ENCODE results near the gene KRT28.

KRT28 gene

DNA sequence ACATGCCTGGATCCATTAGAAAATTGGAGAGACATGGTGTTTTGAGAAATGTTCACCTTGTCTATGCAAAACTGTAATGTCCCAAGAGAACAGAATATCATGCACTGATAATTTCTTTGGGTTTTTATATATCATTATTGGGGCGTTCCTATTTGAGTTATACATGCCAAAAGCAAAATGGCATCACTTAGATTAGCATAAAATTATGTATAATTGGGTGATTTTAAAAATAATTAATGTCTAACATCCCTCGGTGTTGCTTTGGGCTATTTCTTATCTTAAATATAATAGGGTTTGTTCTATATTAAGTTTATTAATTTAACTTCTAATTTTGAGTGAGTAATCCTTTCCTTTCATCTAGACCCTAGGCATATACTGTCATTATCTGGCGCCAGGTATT lies at the start of gene KRT28:
KRT28 (minus strand) TSS at position 101 of the 400 bp plus-strand sequence; CDS start at position 35, 66 bp downstream.
- DNase-seq (ENCODE audit: low read depth in 2 of 2): no peak

DNA sequence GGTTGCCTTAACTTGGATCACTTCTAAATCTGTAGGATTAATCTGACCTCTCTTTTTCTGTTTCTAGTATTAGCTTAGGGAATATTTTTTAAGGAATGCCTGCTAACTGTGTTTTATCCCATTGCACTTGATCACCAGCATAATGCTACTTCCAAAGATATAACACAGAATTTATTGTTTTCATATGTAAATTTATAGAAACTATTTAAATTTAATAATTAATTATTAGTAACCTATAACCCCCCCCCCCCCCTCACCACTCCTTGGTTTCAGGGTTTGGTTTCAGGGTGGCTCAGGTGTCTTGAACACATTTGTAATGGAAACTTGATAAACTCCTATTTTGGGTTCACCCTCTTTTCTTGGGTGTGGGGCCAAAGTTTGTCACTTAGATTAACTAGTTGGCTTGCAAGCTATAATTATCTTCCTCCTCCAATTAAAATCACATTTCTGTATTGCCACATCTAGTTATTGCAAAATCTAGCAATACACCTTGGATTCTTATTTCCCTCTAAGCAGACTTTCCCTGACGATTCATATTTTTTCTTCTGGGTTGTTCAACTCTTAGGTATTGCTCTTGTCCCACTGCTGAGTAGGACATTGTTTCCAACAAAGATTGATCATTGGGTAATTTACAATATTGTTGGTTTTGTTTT lies 49.0 kb upstream of the KRT28 start:
- DNase-seq (ENCODE audit: low read depth in 2 of 2): no peak

DNA sequence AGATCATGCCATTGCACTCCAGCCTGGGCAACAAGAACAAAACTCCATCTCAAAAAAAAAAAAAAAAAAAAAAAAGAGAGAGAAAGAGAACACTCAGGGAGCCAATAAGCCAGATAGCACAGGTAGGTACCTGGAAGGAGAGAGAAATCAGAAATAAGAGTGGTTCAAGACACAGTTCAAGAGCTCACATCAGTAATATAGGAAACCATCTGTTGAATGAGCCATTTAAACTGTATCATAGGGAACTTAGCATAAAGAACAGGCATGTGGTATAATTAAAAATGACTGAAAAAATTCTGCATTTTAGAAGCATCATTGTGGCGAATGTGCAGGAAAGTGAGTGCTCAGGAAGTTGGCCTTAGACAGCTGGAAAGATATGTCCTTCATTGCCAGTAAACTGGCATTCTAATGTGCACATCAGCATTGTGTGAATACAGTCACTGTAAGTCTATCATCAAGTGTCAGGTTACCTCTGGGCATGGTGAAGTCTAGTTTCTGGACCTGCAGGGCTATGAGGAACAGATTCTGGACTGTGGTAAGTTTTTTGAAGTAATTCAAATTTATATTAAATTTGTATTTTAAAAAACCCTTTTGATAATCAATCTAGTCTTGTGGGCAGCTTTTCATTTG lies 46.9 kb upstream of the KRT28 start:
- DNase-seq (ENCODE audit: low read depth in 2 of 2): no peak

GRCh38 chr17:40844671-40845107 lies 44.9 kb upstream of the KRT28 start:
- no peak for DNase-seq (ENCODE audit: low read depth in 2 of 2)

DNA sequence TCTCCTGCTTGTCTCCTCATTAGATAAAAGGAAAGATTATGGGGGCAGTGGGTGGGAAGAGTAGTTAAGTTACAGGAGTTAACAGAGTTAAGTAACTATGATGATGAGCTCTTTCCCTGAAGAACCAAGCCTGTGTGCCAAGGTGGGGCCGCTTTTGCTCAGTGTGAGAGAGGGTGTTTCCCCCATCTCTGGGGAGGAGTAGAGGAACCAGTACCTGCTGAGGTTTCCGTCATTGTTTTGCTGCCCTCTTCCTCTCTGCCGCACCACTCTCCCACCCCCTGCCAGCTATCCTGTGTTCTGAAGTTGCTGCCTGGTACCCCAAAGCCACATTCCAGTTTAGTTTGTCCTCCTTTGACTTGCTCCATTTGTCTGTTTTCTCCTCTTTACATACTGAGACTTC lies 43.5 kb upstream of the KRT28 start:
- DNase-seq (ENCODE audit: low read depth in 2 of 2): no peak

GRCh38 chr17:40841246-40841645 lies 41.5 kb upstream of the KRT28 start:
- DNase-seq (ENCODE audit: low read depth in 2 of 2): no peak

DNA sequence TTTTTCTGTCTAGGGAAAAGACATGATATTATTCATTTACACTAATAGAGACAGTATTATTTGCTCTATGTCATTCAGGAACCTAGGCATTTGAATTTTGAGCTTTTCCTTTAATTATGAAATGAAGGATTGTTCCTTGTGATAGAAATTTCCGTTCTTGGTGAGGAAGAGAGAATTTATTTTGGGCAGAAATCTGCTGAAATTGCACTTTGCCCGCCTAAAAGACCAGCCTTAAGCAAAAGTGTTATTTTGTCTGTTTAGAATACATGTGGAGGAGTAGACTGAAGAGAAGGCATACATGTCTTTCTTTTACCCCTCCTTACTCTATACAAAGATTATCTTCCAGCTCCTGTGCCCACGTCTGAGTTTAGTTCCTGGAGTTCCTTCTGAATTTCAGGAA lies 39.4 kb upstream of the KRT28 start:
- DNase-seq (ENCODE audit: low read depth in 2 of 2): no peak

DNA sequence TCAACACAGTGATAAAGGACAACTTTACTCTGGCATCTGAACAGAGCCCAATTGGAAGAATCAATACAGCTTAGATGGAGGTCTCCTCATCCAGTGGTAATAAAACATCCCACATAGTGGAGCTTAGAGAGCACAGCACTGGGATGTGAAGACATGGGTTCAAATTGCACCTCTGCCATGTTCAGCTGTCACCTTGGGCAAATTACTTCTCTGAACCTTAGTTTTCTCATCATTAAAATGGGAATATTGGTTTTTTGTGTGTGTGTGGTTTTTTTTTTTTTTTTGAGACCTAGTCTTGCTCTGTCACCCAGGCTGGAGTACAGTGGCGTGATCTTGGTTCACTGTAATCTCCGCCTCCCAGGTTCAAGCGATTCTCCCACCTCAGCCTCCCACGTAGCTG lies 36.3 kb upstream of the KRT28 start:
- no peak for DNase-seq (ENCODE audit: low read depth in 2 of 2)

- DNase-seq (ENCODE audit: low read depth in 2 of 2): no peak
These were observed 34.1 kb upstream of the KRT28 start for GRCh38 chr17:40833882-40834281.

DNA sequence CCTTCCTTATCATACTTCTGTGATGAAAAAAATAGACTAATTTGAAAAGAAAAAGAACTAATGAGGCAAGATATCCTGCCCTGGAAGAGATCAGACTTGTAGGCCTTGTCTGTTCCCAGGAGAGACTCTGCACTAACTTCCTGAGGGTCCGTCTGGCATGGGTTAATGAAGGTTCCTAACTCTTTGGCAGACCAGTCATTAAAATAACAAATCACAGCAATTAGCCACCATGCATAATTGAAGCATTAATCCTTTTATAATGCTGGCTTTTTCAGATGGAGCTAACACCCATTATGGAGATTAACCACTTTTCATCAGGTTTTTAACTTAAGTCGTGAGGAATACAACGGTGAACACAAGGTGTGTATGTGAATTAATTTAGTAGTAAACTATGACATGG lies 33.1 kb upstream of the KRT28 start:
- no peak for DNase-seq (ENCODE audit: low read depth in 2 of 2)

DNA sequence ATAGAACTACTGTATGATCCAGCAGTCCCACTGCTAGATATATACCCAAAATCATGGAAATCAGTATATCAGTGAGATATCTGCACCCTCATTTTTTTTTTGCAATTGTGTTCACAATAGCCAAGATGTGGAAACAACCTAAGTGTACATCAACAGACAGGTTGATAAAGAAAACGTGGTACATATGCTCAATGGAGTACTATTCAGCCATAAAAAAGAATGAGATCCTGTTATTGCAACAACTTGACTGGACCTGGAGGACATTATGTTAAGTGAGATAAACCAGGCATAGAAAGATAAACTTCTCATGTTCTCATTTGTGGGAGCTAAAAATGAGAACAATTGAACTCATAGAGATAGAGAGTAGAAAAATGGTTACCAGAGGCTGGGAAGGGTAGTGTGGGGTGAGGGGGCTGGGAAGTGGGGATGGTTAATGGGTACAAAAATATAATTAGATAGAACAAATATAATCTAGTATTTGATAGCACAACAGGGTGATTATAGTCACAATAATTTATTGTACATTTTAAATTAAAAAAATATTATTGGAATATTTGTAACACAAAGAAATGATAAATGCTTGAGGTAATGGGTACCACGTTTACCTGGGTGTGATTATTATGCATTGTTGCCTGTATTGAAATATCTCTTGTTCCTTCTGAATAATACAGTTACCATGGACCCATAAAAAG lies 30.5 kb upstream of the KRT28 start:
- DNase-seq (ENCODE audit: low read depth in 2 of 2): no peak

GRCh38 chr17:40828454-40829044 lies 28.8 kb upstream of the KRT28 start:
- no peak for DNase-seq (ENCODE audit: low read depth in 2 of 2)

DNA sequence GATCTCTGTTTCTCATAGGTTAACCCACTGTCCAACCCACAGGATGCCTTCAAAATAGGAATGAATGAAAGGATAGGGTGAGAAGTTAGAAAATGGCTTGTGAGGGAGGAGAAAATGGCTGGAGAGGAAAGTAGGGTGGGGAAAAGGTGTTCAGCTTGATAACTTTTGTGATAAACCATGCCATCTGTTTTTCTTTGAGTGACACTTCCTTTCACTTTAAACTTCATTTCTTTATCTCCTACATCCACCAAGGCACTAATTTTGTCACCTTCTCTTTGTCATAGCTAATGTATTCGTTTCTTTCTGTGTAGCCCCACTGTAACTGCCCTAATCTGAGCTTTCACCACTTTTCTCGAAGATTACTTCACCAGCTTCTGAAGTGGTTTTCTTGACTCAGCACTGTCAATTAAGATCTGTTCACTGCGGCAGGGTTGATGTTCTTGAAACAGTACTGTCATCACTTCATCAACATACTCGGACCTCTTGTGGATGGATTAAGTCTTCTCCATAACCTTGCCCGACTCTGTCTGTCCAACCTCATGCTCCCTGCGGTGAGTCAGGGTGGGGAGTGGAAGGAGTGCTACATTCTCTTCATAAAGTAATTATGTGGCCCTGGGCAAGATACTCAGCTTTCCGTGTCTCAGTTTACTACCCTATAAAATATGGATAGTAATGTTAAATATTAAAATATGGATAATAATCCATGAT lies 28.1 kb upstream of the KRT28 start:
- DNase-seq (ENCODE audit: low read depth in 2 of 2): no peak

DNA sequence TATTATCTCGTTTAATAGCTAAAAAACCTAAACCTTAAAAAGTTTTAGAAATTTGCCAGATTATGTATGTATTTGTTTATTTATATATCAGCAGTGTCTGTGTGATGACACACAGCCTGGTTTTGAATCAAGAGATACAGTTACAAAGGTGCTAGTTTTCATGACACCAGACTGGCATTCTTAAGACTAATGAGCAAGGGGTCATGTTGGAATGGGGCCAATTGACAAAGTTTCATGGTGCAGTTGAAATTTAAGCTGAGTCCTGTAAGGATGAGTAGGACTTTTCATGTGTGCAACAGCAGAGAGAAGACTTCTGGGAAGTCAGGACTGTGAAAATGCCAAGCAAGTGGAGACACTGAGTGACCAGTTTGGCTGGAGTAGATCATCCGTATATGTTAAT lies 25.8 kb upstream of the KRT28 start:
- DNase-seq (ENCODE audit: low read depth in 2 of 2): no peak

- DNase-seq (ENCODE audit: low read depth in 2 of 2): no peak
These were observed 24.5 kb upstream of the KRT28 start for GRCh38 chr17:40824015-40824832.

GRCh38 chr17:40822132-40822812 lies 22.5 kb upstream of the KRT28 start, which contains the start of gene KRT10:
TSS of gene KRT10 (minus strand) at chr17:40822614. CDS start at chr17:40822585, 29 bp downstream.
- DNase-seq (ENCODE audit: low read depth in 2 of 2): no peak

GRCh38 chr17:40821536-40821935 lies 21.8 kb upstream of the KRT28 start:
- DNase-seq (ENCODE audit: low read depth in 2 of 2): no peak

GRCh38 chr17:40820228-40820838 lies 20.6 kb upstream of the KRT28 start:
- DNase-seq (ENCODE audit: low read depth in 2 of 2): no peak

GRCh38 chr17:40819528-40820125 lies 19.9 kb upstream of the KRT28 start:
- DNase-seq (ENCODE audit: low read depth in 2 of 2): no peak

All from stimulated activated CD4-positive, alpha-beta T cell treated with anti-CD3 and anti-CD28 coated beads, Interleukin-4, amount 100 ng/mL, for 48 hours (primary cell).